ENCODE data around the gene PATE4. TPM values are rescaled to one million over a fixed set of nuclear protein-coding genes. Genes with fewer than 3 reads are reported as not detected.
"Not testable (repeated sequence)": the region's sequence is repeated elsewhere in the genome, so short reads cannot be mapped to it uniquely, and the experiment has no call there.

The PATE4 gene
- polyA plus RNA-seq (ENCODE audit: insufficient read length in 10 of 10): under 1 TPM in 2 of 10 donors, not detected in 8; 0.13 to 0.22 TPM
- long read RNA-seq, donor 1: 0 reads
- long read RNA-seq, donor 2: 0 reads
- long read RNA-seq, donor 3: 0 reads
- long read RNA-seq, donor 4: 0 reads
- long read RNA-seq, donor 5: 0 reads
- long read RNA-seq, donor 6: 0 reads
- long read RNA-seq, donor 7: 0 reads
- long read RNA-seq, donor 8: 0 reads
- long read RNA-seq, donor 9: 0 reads

GRCh38 chr11:125833016-125833415 is at the start of gene PATE4:
PATE4 (plus strand) TSS chr11:125833316; CDS start chr11:125833360, 44 bp downstream.
- DNase-seq: no peak

- no peak for DNase-seq
Measured at GRCh38 chr11:125784678-125785077, 48.4 kb upstream of the PATE4 start.

- DNase-seq: no peak
Measured at GRCh38 chr11:125787827-125788226, 45.3 kb upstream of the PATE4 start, which contains the start of gene PATE3. PATE3 (plus strand) TSS chr11:125788127; CDS start chr11:125788152, 25 bp downstream.

DNA sequence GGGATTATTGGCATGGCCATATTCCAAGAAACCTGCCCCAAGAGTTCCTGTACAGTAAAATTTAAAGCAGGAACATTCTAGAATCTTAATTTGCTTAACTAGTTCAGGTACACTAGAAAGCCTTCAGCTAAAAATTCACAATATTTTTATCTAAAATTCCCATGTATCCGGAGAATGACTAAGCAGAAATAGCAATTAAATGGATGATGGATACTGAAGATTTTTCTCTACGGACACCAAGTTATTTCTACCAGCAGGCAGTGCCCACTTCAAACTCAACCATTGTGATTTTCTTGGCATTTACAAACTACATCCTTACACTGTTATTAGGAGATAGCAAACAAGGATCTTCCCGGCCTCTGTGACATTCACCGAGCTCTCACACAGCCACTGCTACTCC is 42.3 kb upstream of the PATE4 start:
- no peak for DNase-seq

GRCh38 chr11:125797641-125798040 is 35.5 kb upstream of the PATE4 start:
- DNase-seq: no peak

DNA sequence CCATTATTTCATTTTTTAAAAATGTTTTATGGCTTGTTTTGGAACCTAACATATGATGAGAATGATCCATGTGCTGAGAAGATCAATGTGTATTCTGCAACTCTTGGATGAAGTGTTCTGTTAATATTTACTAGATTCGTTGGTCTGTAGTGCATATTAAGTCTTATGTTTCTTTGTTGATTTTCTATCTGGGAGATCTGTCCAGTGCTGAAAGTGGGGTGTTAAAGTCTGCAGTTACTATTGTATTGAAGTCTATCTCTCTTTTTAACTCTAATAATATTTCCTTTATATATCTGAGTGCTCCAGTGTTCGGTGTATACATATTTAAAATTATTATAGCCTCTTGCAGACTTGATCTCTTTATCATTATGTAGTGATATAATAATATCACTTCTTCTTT is 33.3 kb upstream of the PATE4 start:
- no peak for DNase-seq

DNA sequence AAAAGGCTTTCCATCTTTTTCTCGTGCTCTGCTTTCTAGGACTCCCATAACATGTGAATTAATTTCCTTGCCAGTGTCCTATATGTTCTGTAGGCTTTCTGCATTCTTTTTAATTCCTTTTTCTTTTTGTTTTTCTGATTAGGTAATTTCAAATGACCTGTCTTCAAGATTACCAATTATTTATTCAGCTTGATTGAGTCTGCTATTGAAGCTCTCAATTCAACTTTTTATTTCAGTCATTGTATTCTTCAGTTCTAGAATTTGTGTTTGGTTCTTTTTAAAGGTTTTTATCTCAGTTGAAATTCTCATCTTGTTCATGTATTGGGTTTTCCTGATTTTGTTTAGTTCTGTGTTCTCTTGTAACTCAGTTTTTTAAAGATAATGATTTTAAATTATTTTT is 30.7 kb upstream of the PATE4 start:
- DNase-seq: no peak

- DNase-seq: no peak
Measured at GRCh38 chr11:125807909-125808308, 25.2 kb upstream of the PATE4 start.

GRCh38 chr11:125835748-125836147 is 2.6 kb downstream of the PATE4 start:
- no peak for DNase-seq

DNA sequence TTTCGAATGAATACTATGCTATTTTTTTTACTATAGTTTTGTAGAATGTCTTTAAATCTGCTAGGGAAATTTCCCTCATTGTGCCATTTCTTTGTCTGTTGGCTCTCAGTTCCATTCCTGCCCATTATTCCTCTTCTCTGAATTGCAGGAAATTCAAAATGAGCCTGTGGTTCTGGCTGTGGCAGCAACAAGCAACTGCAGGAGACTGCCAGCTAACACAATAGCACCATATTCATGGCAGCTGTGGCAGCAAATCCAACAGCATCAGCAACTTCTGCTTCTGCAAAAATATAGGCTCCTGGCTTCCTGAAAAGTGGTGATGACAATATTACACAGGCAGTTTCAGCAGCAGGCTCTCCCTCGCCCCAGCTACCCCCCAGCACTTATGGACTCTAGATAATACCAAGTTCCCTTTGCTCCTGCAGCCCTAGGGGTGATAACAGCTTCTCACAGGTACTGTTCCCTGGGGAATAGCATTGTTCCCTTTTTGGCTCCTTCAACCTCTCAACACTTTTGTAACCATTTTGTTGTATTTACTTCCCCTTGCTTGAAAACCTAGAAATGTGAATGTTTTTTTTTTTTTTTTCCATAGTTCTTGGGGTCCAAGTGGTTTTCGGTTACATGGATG is 9.3 kb downstream of the PATE4 start:
- peak in 1 of 3 donors; percentile 2 for DNase-seq

DNA sequence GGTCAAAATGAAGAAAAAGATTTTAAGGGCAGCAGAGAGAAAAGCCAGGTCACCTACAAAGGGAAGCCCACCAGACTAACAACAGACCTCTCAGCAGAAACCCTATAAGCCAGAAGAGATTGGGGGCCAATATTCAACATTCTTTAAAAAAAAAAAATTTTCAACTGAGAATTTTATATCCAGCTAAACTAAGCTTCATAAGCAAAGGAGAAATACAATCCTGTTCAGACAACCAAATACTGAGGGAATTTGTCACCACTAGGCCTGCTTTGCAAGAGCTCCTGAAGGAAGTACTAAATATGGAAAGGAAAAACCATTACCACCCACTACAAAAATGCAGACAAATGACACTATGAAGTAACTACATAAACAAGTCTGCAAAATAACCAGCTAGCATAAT is 13.1 kb downstream of the PATE4 start:
- DNase-seq: no peak

DNA sequence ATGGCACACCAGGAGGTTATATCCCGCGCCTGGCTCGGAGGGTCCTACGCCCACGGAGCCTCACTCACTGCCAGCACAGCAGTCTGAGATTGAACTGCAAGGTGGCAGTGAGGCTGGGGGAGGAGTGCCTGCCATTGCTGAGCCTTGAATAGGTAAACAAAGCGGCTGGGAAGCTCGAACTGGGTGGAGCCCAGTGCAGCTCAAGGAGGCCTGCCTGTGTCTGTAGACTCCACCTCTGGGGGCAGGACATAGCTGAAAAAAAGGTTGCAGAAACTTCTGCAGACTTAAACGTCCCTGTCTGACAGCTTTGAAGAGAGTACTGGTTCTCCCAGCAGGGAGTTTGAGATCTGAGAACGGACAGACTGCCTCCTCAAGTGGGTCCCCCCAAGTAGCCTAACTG is 24.6 kb downstream of the PATE4 start:
- DNase-seq: not testable (repeated sequence)

GRCh38 chr11:125862786-125863185 is 29.7 kb downstream of the PATE4 start:
- DNase-seq: not testable (repeated sequence)

GRCh38 chr11:125865354-125865753 is 32.2 kb downstream of the PATE4 start:
- DNase-seq: not testable (repeated sequence)

DNA sequence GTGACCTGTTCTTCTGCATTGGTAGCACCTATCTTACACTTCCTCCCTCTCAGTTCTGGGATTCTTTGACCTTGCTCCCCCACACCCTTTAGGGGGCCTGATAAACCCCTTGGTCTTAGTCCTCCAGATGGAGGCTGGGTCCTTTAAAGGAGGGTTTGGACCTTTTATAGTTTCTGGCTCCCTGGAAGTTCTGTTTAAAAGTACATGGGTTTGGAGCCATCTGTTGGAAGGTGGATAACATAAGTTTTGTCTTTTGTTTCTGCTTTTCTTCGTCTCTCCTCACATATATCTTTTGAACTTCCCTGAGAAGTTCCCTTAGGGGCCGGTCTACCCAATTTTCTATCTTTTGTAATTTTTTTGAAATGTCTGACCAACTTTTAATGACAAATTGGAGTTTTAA is 36.4 kb downstream of the PATE4 start:
- no peak for DNase-seq

- peak in 1 of 3 donors; percentile 8 for DNase-seq
Measured at GRCh38 chr11:125871391-125872137, 38.4 kb downstream of the PATE4 start.

GRCh38 chr11:125872138-125872491 is 39.0 kb downstream of the PATE4 start:
- DNase-seq: no peak

DNA sequence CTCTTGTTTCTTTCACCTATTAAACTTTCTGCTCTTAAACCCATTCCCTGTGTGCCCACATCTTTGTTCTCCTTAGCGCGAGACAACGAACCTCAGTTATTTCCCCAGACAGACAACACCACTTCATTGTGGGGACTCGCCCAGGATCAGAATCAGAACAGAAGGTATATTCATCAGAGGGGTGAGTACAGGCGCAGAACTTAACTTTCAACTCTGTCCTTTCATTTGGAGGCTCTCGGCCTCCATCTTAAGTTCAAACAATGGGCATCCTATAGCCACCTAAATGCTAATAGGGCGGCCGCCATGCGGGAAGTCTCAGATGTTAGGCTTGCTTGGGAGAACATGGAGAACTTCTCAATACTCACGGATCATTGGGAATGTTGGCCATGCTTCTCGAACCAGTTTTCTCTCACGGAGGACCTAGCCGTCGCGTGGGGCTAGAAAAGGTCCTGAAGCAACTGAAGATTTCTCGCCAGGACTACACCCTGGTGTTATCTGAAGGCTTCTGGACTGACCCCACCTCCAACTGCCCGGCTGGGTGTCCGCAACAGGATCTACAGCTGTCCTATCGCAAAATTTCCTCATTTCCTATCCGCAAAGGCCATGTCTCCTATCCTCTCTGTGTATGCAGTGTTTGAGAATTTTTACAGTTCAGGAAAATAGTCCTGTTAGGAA is 40.9 kb downstream of the PATE4 start:
- no peak for DNase-seq

GRCh38 chr11:125874556-125875124 is 41.5 kb downstream of the PATE4 start:
- DNase-seq: peak; percentile 54 to 75 (median 72)

- no peak for DNase-seq
Measured at GRCh38 chr11:125881291-125881690, 48.2 kb downstream of the PATE4 start.

DNA sequence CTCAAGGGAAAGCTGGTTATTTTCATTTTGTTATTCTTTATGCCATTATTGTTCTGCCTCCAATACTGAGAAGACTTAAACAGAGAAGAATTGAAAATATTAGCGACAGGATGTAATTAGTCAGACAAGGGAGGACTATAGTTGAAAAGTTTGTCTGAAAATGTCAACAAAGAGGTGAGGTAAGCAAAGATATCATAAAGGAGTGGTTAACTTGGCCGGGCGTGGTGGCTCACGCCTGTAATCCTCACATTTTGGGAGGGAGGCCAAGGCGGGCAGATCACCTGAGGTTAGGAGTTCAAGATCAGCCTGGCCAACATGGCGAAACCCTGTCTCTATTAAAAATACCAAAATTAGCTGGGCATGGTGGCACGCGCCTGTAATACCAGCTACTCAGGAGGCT is 50.3 kb downstream of the PATE4 start:
- no peak for DNase-seq

DNA sequence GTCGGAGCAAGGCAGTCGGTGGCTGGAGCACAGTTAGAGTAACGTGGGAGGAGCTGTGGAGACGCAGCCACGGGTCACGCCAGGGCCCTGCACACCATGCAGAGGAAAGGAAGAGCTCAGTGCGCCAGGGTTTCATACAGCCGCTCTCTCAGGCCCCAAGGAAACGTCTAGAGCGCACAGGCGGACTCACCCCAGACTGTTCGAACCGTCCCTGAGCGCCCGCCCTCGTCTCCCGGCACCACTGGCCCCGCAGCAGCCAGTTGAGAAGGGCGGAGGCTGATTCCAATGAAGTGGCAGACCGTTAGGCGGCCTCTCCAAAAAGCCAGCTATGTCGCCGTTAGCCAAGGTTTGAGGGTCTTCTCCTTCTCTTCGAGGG is 53.9 kb downstream of the PATE4 start:
- DNase-seq: peak; percentile 11 to 87 (median 41)
